ENCODE measurements around the gene KDM1B.

KDM1B gene

GRCh38 chr6:18235524-18235923, 80.3 kb downstream of the KDM1B start:
- no peak for DNase-seq

DNA sequence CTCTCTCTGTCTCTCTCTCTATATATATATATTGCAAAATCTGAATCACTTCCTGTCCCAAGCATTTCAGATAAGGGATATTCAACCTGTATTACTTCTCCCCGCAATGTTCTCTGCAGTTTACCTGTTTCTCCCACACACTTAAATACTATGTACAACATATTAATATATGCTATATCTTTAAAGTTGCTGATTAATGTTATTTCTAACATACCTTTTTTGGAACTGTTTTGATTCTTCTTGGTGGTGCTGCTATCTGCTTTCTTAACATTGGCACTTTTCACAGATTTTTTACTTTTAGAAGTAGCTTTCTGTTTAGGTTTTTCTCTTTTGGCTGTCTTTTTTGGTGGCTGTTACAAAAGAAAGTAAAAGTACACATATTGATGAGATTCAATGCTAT, 81.9 kb downstream of the KDM1B start:
- no peak for DNase-seq

GRCh38 chr6:18240230-18240629, 85.0 kb downstream of the KDM1B start:
- no peak for DNase-seq

- no peak for DNase-seq
These were observed 86.2 kb downstream of the KDM1B start for GRCh38 chr6:18241208-18242038.

GRCh38 chr6:18242062-18242851, 87.0 kb downstream of the KDM1B start:
- no peak for DNase-seq

DNA sequence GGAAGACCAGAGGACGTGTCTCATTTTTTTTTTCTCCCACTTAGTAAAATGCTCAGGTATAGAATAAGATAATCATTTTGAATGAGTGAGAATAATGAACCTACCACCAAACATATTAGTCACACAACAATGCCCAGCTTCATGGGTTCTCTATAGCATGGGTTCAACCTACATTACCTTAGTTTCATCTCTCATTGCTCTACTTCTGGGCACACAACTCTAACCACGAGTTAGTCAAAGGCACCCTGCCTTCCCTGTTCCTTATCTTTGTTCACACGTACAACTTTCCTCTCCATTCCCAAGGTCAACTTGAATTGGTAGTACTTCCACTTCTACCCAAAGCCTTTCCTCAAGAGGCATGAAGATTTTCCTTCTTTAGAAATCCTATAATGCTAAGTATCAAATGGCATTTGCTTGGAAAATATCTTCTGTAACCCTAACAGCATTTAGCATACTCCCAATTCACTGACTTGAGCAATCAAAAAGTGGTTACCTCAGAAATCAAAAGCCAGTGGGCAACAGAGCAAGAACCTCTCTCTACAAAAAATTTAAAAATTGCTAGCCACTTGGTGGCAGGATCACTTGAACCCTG, 88.2 kb downstream of the KDM1B start:
- no peak for DNase-seq

- no peak for DNase-seq
These were observed 89.0 kb downstream of the KDM1B start for GRCh38 chr6:18244251-18244650.

GRCh38 chr6:18245079-18245478, 89.9 kb downstream of the KDM1B start:
- DNase-seq = no peak

- DNase-seq = peak in 1 of 2 donors; percentile 33
These were observed 90.4 kb downstream of the KDM1B start for GRCh38 chr6:18245642-18246041.

DNA sequence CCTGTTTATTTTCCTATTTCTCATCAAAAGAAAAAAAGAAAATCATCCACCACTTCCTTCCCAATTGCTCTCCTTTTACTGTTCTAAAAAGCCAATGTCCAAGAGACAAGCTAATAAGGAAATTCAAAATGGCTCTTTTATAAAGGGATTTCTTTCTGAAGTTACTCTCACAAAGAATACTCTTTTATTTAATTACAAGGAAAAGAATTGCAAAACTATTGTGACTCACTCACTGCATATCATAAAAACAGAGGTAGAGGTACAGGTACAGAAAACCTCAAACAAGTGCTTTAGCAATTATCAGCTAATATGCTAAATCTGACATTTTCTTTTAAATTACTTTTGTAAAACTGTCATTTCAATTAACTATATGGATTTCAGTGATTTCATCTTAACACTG, 91.0 kb downstream of the KDM1B start:
- DNase-seq = no peak

DNA sequence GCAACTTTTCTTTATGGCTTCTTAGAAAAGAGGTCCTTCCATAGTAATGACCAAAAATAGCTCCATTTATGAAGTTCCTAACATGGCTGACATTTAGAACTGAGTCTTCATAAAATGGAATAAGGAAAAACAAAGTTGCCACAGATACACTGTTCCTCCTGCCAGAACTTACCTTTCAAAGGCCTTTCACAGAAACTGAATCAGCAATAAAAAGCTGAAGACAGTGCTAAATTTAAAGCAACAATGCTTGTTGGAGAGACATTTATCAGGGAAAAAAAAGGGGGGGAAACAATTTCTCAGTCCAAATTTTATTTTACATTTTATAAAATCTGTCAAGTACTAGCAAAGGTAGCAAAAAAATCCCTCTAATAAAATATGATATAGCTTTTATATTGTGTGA, 91.8 kb downstream of the KDM1B start:
- DNase-seq = no peak

DNA sequence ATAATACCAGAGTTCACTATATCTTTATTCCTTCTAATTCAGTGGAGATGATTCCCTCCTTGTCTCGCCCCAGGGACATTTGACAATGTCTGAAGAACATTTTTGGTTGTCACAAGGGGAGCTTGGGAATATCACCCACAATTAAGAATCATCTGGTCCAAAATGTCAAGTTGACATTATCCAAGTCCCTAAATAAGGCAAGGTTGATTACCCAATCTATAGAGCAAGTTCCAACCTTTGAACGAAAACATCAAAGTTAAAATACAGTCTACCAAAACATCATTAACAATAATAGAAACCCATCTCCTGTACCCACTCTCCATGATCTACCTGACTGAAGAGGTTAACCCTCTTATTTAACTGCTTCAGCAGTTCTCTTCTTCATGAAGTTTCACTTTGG, 93.5 kb downstream of the KDM1B start:
- no peak for DNase-seq

- DNase-seq = no peak
These were observed 94.0 kb downstream of the KDM1B start for GRCh38 chr6:18249271-18249670.

DNA sequence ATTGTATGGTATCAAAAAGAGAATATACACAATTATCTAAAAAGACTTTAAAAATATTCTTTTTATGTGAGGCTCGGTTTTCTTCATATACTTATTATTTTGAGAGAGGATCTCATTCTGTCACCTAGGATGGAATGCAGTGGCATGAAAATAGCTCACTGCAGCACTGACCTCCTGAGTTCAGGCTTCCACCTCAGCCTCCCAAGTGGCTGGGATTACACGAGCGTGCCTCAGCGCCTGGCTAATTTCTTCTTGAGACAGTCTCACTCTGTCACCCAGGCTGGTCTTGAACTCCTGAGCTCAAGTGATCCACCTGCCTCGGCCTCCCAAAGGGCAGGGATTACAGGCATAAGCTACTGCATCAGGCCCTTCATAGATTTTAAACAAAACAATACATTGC, 98.4 kb downstream of the KDM1B start:
- no peak for DNase-seq

GRCh38 chr6:18254793-18255192, 99.6 kb downstream of the KDM1B start:
- no peak for DNase-seq

GRCh38 chr6:18259675-18260447, 104.6 kb downstream of the KDM1B start:
- no peak for DNase-seq

GRCh38 chr6:18260448-18261106, 105.4 kb downstream of the KDM1B start:
- DNase-seq = peak; percentile 34 to 65

- no peak for DNase-seq
These were observed 106.7 kb downstream of the KDM1B start for GRCh38 chr6:18261877-18262276.

- peak; percentile 31 to 58 for DNase-seq
These were observed 107.6 kb downstream of the KDM1B start for GRCh38 chr6:18262702-18263417.

- DNase-seq = peak; percentile 13 to 39
These were observed 108.4 kb downstream of the KDM1B start for GRCh38 chr6:18263418-18264218.
